Islet of Langerhans (tissue), 1 donor: ENCODE data around the gene KIAA0319L.
"Not testable (repeated sequence)": the region's sequence is repeated elsewhere in the genome, so short reads cannot be mapped to it uniquely, and the experiment has no call there.

Experiments
- FAIRE-seq: peaks from one replicate; lab custom pipeline; 2011; peaks lifted over from hg19 to GRCh38; lab: Jason Lieb, UNC

The KIAA0319L gene

DNA sequence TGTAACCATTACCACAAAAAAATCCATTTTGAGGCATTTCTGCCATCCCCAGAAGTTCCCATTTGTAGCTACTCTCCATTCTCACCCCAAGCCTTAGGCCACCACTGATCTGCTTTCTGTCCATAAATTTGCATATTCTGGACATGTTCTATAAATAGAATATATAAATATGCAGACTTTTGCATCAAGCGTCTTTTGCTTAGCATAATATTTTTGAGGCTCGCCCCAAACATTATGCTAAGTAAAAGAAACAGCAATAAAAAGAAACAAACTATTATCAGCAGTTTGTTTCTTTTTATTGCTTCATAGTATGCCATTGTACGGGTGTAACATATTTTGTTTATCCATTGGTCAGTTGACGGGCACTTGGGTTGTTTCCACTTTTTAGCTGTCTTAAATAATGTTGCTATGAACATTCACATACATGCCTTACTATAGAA is 23.8 kb upstream of the KIAA0319L start:
- no peak for FAIRE-seq

DNA sequence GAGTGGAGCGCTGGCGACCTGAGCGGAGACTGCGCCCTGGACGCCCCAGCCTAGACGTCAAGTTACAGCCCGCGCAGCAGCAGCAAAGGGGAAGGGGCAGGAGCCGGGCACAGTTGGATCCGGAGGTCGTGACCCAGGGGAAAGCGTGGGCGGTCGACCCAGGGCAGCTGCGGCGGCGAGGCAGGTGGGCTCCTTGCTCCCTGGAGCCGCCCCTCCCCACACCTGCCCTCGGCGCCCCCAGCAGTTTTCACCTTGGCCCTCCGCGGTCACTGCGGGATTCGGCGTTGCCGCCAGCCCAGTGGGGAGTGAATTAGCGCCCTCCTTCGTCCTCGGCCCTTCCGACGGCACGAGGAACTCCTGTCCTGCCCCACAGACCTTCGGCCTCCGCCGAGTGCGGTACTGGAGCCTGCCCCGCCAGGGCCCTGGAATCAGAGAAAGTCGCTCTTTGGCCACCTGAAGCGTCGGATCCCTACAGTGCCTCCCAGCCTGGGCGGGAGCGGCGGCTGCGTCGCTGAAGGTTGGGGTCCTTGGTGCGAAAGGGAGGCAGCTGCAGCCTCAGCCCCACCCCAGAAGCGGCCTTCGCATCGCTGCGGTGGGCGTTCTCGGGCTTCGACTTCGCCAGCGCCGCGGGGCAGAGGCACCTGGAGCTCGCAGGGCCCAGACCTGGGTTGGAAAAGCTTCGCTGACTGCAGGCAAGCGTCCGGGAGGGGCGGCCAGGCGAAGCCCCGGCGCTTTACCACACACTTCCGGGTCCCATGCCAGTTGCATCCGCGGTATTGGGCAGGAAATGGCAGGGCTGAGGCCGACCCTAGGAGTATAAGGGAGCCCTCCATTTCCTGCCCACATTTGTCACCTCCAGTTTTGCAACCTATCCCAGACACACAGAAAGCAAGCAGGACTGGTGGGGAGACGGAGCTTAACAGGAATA is 20.1 kb upstream of the KIAA0319L start:
- no peak for FAIRE-seq

DNA sequence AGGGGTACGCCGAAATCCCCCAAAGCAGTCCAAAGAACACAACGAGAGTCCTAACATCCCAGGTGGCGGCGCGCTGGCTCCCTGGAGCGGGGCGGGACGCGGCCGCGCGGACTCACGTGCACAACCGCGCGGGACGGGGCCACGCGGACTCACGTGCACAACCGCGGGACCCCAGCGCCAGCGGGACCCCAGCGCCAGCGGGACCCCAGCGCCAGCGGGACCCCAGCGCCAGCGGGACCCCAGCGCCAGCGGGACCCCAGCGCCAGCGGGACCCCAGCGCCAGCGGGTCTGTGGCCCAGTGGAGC is 19.5 kb upstream of the KIAA0319L start:
- not testable (repeated sequence) for FAIRE-seq

DNA sequence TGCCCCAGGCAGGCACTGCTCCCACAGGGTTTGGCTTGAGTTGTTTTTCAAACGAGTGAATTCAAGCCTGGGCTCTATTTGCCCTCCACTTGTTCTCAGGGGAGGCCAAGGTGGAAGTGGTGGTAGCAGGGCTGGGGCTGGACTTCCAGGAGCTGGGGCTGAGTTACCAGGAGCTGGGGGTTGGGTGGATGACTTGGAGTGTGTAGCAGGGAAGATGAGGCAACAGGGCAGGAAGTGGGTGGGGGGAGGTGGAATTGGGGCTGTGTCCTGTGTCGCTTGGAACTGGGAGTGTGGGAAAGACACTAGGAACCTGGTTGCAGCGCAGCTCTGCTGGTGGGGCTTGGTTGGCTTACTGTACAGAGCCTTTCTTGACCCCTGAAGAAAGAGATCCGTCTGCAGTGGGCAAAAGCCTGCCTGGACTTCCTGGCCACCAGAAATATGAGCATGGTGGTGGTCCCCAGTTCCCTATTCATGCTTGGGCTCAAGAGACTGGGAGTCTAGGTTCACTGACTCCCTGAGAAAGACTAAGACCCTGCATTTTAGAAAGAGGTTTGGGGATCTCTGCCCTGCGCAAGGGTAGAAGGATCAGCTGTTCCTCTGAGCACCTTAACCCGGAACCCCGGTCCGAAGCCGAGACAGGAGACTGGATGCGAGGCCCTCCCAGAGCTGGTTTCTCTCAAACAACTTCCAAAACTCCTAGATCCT is 19.0 kb upstream of the KIAA0319L start:
- no peak for FAIRE-seq

DNA sequence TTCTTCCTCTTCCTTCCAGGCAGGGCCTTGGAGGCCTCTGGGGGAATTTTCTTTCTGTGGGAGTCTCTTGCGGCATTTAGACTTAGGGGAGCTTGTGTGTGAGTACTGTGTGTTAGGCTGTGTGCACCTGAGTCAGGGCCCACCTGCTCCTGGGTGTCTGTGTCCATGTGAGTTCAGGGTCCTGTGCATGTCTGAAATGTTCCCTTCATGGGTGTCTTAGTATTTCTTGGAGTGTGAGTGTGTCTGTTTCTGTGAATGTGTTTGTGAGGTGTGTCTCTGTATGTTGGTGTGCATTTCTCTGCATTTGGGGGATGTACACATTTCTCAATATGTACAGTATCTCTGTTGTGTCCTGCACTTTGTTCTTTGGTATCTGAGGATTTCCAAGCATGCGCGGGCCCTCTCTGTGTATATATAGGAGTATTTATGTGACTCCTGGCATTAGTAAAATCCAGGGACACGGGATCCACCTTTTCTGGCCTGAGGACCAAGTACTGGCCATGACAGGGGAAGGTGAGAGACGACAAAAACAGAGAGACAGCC is 18.3 kb upstream of the KIAA0319L start:
- no peak for FAIRE-seq

DNA sequence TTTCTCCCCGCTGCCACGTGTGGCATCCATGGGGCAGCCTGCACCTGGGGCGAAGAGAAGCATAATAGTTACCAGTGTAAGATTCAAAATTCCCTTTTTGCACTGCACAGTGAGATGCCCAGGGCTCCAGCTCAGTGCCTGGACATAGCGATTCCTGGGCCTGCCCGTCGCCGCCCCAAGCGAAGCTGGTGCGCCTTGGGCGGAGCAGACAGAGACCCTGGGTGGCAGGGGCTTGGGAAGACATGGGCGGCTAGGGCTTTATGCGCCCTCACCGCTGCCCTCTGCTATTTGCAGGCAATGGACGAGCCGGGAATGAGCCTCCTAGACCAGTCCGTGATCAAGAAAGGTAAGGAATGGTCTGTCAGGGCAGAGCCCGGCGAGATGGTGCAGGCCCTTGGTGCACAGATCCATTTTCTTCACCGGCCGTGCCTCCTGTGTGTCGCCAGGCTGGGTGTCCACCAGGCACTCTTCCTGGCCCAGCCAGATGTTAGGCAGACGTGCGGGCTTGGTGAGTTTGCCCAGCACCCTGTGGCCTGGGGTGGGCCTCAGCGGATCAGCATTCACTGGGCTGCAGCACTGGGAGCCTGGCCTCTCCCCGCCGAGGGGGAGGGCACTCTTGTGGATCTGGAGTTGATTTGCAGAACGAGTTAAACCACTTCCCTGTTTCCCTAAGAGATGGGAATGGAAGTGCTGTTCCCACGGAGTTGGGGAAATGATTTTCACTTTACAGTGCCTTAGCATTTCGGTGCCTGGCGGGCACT is 17.6 kb upstream of the KIAA0319L start:
- FAIRE-seq = no peak

DNA sequence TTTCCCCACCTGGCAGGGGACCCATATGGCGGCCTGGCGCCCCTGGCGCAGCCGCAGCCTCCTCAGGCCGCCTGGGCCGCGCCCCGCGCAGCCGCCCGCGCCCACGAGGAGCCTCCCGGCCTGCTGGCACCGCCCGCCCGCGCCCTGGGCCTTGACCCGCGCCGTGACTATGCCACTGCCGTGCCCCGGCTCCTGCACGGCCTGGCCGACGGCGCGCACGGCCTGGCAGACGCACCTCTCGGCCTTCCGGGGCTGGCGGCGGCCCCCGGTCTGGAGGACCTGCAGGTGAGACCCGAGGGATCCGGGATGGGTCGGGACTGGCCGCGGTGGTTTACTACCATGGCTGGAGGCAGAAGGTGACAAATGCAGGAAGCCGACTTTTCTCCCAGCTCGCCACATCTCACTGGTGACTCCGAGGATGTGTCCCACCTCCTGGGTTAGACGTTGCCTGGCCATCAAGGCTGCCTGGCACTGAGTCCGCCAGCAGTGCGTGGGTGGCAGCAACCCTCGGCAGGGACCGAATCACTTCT is 17.0 kb upstream of the KIAA0319L start:
- FAIRE-seq = no peak

DNA sequence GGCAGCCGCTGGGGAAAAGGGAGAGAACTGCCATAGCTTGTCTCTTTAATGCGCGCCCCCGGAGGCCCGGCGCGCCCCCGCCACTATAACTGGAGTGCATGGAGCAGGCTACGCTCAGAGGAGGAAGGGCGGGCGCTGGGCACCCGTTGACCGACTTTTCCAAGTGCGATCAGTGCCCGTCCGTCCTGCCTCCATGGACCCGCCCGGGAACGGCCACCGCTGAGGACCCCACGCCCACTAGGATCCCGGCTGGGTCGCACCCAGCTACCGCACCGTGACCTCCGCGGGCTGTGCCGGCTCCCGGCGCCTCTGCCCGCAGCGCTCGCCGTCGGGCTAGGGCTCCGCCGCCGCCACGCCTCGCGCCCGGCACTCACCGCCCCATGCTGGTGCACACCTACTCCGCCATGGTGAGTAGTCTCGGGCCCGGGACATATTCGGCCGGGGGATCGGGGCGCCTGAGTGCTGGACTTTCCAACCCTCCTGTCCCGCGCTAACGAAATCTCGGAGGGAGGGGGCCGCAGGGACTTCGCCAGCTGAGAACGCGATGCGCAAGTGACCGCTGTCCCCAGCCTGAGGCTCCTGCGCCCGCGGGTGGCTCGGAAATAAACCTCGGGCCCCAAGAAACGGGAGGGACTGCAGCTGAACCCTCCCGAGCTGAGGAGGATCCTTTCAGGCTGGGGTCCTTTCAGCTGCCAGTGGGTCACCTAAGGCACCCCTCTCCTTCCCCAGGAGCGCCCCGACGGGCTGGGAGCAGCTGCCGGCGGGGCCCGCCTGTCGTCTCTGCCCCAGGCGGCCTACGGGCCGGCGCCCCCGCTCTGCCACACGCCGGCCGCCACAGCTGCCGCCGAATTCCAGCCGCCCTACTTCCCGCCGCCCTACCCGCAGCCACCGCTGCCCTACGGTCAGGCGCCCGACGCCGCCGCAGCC is 16.3 kb upstream of the KIAA0319L start, which contains the start of gene TFAP2E:
TFAP2E (plus strand) TSS at position 117 of the 927 bp plus-strand sequence; CDS start at position 381, 264 bp downstream.
- FAIRE-seq = no peak

DNA sequence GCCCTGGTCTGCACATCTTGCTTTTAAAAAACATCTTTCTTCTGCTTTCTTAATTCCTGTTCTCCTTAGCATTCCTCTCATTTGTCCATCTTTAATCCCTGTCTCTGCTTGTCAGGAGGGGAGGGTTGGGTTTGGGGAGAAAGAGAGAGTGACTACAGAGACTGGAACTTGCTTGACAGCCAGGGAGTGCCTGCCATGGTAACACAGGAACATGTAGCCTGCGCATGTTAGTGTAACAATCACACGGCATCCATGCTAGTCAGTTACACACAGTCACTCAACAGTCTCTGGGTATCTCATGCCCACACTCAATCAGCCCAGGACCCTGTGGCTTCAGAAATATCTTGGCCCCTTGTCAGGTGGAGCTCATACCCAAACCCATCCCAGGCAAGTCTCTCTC is 15.1 kb upstream of the KIAA0319L start:
- no peak for FAIRE-seq

DNA sequence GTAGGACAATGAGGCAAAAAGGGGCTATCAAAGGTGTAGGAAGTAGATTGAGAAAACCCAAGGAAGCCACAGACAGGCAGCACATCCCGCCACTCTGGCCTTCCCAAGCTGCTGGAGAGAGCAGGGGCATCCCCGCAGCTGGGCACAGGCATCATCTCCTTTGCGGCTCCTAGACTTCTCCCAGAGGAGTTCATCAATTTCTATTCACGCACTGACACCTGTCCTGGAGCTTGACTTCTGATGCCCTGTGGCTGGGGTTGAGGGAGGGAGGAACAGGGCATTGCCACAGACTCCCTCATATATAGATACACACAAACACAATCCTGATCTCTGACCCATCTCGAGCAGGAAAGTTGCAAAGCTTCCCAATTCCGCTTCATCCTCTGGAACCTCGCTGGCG is 14.1 kb upstream of the KIAA0319L start:
- FAIRE-seq = no peak

DNA sequence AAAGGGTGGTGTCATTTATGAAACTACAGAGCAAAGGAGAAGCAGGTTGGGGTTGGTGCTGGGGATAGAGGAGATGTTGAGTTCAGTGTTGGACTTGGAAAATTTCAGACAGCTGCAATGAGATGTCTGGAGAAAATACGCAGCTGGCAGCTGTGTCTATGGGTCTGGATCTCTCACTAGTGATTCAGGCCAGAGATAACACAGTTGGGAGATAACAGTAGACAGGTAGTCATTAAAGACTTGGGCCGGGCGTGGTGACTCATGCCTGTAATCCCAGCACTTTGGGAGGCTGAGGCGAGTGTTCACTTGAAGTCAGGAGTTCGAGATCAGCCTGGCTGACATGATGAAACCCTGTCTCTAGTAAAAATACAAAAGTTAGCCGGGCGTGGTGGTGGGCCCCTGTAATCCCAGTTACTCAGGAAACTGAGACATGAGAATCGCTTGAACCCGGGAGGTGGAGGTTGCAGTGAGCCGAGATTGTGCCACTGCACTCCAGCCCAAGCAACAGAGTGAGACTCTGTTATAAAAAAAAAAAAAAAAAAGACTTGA is 13.5 kb upstream of the KIAA0319L start:
- no peak for FAIRE-seq

DNA sequence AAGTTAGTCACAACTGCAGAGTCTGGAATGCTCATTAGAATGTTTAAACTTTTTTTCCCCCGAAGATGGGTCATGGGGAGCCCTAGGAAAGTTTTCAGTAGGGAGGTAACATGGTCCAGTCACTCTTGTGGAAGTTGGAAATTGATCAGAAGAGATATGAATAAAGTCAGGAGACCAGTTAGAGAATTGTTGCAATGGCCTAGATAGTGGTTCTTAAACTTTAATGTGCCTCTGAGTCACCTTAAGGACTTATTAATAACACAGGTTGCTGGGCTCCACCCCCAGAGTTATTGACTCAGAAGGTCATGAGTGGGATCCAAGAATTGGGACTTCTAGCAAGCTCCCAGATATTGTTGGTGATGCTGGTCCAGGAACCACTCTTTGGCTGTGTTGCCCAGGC is 12.7 kb upstream of the KIAA0319L start:
- FAIRE-seq = no peak

DNA sequence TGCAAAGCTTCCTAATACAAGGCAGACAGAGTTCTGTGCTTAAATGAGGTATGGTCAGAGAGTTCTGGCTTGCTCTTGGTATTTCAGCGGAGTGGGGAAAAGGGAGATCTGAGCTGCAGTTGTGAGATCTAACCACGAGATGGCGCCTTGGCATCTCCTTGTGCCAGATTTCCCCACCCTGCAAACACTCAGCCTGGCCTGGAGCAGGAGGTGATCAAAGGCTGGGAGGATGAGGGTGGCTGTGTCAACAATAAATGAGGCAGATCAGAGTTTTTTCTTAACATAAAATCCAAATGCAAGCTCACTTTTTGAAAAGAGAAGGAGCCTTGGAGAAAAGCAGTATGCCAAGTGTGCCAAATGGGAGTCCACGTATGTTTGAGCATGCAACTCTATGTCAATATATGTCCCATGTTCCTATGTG is 11.8 kb upstream of the KIAA0319L start:
- peak; percentile 43 for FAIRE-seq

DNA sequence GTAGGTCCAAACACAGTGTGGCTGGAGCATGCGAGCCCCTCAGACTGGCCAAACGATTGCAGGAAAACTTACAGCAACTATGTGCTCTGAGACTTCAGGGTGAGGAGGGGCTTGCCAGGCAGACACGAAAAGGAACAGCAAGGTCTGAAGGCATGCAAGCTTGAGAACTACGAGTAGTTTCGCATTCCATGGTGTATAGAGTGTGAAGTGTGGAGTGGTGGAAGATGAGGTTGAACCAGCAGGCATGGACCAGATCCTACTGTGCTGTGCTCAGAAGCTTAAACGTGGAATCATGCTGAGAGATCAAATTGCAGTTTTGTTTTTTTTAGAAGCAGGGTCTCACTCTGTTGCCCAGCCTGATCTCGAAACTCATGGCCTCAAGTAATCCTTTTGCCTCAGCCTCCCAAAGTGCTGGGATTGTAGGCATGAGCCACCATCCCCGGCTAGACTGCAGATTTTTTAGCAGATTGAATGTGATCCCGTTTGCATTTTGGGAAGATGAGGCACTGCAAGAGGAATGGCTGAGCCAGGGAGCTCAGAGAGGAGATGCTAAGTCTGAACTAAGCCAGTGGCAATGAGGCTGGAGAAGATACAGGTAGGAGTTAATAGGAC is 10.8 kb upstream of the KIAA0319L start:
- no peak for FAIRE-seq

DNA sequence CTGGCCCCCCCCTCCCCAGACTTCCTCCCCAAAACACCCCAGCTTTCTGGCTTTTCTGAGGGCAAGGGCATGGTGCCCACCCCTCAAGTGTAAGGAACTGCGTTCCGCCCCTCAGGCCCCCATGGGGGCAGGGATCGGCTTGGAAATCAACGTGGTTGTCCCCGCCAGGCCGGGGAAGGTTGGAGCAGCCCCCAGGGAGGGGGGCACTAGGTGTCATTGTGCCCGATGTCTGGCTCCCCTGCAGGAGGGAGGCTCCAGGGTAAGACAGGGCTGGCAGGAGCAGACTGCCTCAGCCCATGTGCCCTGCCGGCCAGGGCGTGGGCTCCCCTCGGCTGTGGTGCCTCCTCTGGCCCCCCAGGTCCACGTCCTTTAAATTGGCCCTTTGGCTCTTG is 8.5 kb upstream of the KIAA0319L start:
- FAIRE-seq = no peak

DNA sequence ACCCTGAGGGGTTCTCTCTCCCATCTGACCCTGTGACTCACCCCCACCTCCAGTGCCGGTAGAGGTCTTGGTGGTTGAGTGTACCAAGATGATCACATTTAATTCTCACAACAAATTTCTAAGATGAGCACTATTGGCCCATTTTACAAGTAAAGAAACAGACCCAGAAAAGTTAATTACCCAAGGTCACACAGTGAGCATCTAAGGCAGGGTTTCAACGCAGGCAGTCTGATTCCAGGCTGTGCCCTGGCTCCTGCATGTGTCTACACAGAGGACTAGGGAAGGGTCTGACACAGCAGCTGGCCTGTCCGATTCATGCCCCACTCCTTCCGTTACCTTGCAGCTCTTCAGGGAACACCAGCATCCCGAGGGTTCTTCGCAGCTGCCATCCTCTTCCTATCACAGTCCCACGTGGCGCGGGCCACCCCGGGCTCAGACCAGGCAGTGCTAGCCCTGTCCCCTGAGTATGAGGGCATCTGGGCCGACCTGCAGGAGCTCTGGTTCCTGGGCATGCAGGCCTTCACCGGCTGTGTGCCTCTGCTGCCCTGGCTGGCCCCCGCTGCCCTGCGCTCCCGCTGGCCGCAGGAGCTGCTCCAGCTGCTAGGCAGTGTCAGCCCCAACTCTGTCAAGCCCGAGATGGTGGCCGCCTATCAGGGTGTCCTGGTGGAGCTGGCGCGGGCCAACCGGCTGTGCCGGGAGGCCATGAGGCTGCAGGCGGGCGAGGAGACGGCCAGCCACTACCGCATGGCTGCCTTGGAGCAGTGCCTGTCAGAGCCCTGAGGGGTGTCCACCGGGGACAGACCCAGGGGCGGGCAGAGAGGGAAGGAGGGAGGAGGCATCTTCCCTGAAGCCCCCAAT is 7.9 kb upstream of the KIAA0319L start:
- no peak for FAIRE-seq

DNA sequence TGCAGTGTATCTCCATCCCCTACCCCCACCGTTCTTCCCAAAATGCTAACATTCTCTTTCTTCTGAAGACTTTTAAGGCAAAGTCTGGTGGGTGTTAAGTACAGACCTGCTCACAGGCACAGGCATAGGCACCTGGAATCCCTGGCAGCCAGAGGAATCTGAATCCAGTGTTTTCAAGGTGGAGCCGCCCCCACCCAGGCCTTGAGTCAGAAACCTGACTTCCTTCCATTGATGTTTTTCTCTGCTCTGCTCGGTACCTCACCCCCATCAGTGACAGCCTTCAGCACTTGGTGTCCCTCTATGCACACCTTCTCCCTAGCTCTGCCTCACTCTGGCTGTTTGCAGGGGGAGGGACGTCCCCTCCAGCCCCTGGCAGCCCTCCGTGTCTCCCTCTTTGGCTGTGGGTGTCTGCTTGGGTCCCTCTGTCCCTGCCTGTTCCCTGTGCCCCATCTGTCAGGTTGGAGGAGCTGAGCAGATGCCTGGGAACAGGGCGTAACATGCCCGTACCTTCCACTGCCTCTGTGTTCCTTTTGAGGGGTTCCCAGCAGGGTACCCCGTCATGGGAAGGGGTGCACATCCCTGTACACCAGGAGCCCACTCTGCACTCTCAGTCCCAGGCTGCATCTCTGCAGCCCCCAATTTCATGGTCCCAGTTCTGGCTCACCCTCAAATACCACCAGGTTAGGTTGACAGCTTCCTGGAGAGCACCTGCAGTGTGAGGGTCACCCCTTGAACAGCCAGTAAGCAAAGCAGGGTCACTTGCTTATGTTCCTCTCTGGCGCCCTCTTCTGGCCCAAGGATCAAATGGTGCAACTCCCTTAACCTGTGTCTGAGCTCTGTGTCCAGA is 7.1 kb upstream of the KIAA0319L start:
- FAIRE-seq = no peak

DNA sequence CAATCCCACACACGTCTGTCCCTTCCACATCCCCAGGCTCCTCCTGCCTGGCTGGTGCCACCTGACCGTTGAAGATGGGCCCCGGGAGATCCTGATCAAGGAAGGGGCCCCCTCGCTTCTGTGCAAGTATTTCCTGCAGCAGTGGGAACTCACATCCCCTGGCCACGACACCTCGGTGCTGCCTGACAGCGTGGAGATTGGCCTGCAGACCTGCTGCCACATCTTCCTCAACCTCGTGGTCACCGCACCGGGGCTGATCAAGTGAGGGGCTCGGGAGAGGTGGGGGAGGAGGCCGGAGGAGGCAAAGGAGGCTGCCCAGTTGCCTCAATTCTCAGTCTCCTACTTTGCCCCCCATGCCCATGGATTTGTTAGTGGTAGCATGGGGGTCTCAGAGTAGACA is 6.0 kb upstream of the KIAA0319L start:
- FAIRE-seq = no peak
